Heart left ventricle (tissue), 16 donors: ENCODE results near the gene ODAD3. TPM values are rescaled to one million over a fixed set of nuclear protein-coding genes. Genes with fewer than 3 reads are reported as not detected.

ENCODE experiments used
- ATAC-seq, 4 donors: fragments of 200-7000 bp; cut with Tn5 transposase; one replicate each; pipeline ENCODE4 v1.9.1; 2020 to 2022; ENCODE audit warnings: moderate library complexity in 4 of 4, mild to moderate bottlenecking in 3 of 4, moderate number of reproducible peaks in 1 of 4
- DNase-seq, 5 donors: peaks; one replicate each; pipeline ENCODE4 v3.0.0-alpha.2; 2020
- H3K27ac ChIP-seq, 12 donors: fragments of 200-600 bp; sonication (generic) in 4 of 12; one replicate each; pipeline versions ENCODE4 v1.5.0 to v1.8.0; 2016 to 2022; ENCODE audit warnings: mild to moderate bottlenecking in 2 of 12
- H3K27me3 ChIP-seq, 9 donors: fragments of 200-600 bp; sonication (generic) in 2 of 9; one replicate each; pipeline versions ENCODE4 v1.5.1 to v1.8.0; 2016 to 2022; ENCODE audit warnings: mild to moderate bottlenecking in 3 of 9
- H3K36me3 ChIP-seq, 9 donors: fragments of 200-600 bp; sonication (generic) in 2 of 9; one replicate each; pipeline versions ENCODE4 v1.5.0 to v1.8.0; 2018 to 2022; ENCODE audit warnings: mild to moderate bottlenecking in 2 of 9
- H3K4me1 ChIP-seq, 12 donors: fragments of 200-600 bp; sonication (generic) in 4 of 12; one replicate each; pipeline versions ENCODE4 v1.5.0 to v1.8.0; 2016 to 2022; ENCODE audit warnings: mild to moderate bottlenecking in 3 of 12
- H3K4me3 ChIP-seq, 12 donors: fragments of 200-600 bp; sonication (generic) in 4 of 12; one replicate each; pipeline versions ENCODE4 v1.5.0 to v1.8.0; 2017 to 2022; ENCODE audit warnings: mild to moderate bottlenecking in 9 of 12, moderate library complexity in 4 of 12
- H3K9me3 ChIP-seq, 12 donors: fragments of 200-600 bp; sonication (generic) in 4 of 12; one replicate each; pipeline versions ENCODE4 v1.5.0 to v1.8.0; 2016 to 2022; ENCODE audit warnings: mild to moderate bottlenecking in 1 of 12
- CTCF ChIP-seq, 12 donors: fragments of 200-600 bp; sonication (generic) in 4 of 12; IDR thresholded peaks; one replicate each; pipeline versions ENCODE4 v1.5.0 to v1.8.0; 2018 to 2022; ENCODE audit warnings: antibody characterized with exemption in 12 of 12, mild to moderate bottlenecking in 5 of 12
- POLR2A ChIP-seq, 2 donors: fragments of 450-650 bp; IDR thresholded peaks; one replicate each; pipeline ENCODE4 v1.6.1; 2017; ENCODE audit warnings: antibody characterized with exemption in 2 of 2, mild to moderate bottlenecking in 2 of 2, moderate library complexity in 2 of 2
- WGBS, 4 donors: extraction: QIAGEN DNeasy Blood & Tissue Kit in 2 of 4; methylation state at CpG; one replicate each; pipeline versions ENCODE4 v1.1.5 to v1.1.7; 2013 to 2018; 5-methylcytosine and 5-hydroxymethylcytosine counted together
- intact Hi-C, 10 donors: fragments of 100-400 bp; cut with DNase I; formaldehyde crosslinking; loops; one replicate each; pipeline versions ENCODE4 v1.11.1 to v1.14.2; 2022
- polyA plus RNA-seq, 2 donors: library from polyadenylated mRNA; stranded (reverse); fragments of 200-250 nt; gene quantifications; one replicate each; pipeline ENCODE4 v1.2.3, GENCODE V29; 2013
- total RNA-seq, 9 donors: library from RNA; depleted of rRNA in 2 of 9; stranded (reverse); fragments of >200 nt in 2 of 9; fragmentation: NEBNext Ultra II Directional in 3 of 9; extraction: Animal tissue kit (Norgen Biotek cat#: 25700) in 3 of 9; gene quantifications; one replicate each; pipeline versions ENCODE4 v1.1.0 to v1.2.4, GENCODE V29; 2016 to 2023
- donor health status: ischemic (EF 13 %, LVEDD 7.1; RV severe dilation, severe dysfunction).
- donor health status: healthy with polysubstance abuse.
- donor health status: DM: no; HTN: yes; CAD: no.
- donor health status: DM: no; HTN: no; CAD: no.
- donor health status: ischemic (EF 25% LVEDD 6.9; RV normal size, moderate dysfunction).
- donor health status: ischemic (EF 25% LVEDD 5.7; RV mildly dilated, moderate dysfunction).
- donor health status: healthy.
- donor health status: DM: yes; HTN: yes; CAD: no.
- donor health status: ischemic (EF 35%, LVEDD 5.7; RV mildly dilated, moderate dysfunction).
- donor health status: nonischemic (EF 11% LVEDD 7.7; RV severe dilation, severe dysfunction).
- donor health status: DM: yes; HTN: yes; CAD: no.
- donor health status: PGD.
- donor health status: ischemic (EF 29% LVEDD 5.4; RV normal size, mild dysfunction).
- donor health status: nonischemic (EF 23%, LVEDD 6.1; RV moderate dilation, normal function).

ODAD3 gene
- total and polyA plus RNA-seq, 11 donors: 0.18 to 0.84 (median 0.32) TPM; not detected in 2

GRCh38 chr19:11481534-11482383, 46.8 kb upstream of the ODAD3 start:
- H3K36me3 ChIP-seq: peaks cover 0 to 15% (median 0%) of the 10 kb centered on the region in 9 donors
- H3K9me3 ChIP-seq: no peaks in the 10 kb centered on the region
- WGBS, 4 donors: 3 to 8% (median 5%) methylated on average over 37 to 50 of the region's 50 CpGs
- H3K27ac ChIP-seq: no peak overlapping the region
- intact Hi-C loops: loop anchor here in 8 of 10 donors (1.0 to 10.0 kb wide), 8 partner anchors 47 to 189 kb away; partner anchors contain the start of genes TSPAN16 (in 3 of the 8), EPOR (in 2 of the 8), ODAD3 (in 1 of the 8) and PRKCSH (in 1 of the 8)
- DNase-seq: peak; percentile 70 to 86 (median 74)
- ATAC-seq: peak; percentile 34 to 84 (median 79)
- H3K27me3 ChIP-seq: peaks cover 19 to 59% (median 39%) of the 10 kb centered on the region in 9 donors
- H3K4me3 ChIP-seq: peak overlapping the region in 11 of 12 donors; percentile 16 to 49 (median 41)
- TF ChIP-seq CTCF (IDR thresholded peaks at IDR 0.05): no peak
- no peak for TF ChIP-seq POLR2A (IDR thresholded peaks at IDR 0.05)
- H3K4me1 ChIP-seq: peaks cover 0 to 43% (median 22%) of the 10 kb centered on the region in 12 donors

DNA sequence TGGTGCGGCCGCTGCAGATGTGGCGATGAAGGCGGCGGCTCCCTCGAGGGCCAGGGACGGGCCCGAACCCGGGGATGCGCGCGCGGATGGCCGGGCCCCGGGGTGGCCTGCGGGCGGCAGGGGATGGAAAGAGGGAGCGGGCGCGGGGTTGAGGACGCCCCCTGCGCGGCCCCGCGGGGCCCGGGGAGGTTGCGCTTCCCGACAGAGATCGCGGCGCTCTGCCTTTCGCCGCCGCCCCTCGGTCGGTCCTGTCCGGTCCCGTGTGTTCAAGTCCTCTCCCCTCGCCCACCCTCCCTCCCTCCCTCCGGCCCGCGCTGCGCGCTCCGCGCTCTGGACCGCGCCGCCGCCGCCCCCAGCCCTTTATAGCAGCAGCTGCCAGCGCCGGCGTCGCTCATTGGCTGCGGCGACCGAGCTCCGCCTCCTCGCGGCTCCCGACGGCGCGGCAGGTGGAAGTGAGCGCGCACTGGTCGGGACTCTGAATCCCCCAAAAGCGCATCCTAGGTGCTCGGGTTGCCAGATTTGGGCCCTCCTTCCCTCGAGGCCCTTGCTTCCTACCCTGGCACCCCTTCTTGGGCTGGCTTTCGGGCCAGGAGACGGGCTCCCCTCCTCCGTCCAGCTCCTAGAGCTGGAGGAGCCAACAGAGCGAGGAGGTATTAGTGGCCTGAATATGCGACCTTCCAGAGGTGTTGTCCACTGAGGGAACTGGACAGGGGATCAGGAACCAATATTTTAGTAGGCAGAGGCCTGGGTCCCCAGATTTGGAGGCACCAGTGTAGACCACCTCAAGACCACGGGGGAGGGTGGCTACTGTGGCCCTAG, 46.0 kb upstream of the ODAD3 start, which contains the start of gene ELAVL3:
ELAVL3 (minus strand) TSS at position 332 of the 819 bp plus-strand sequence. CDS start 438 bp downstream, outside the sequence.
- DNase-seq (no peak), ATAC-seq (no peak)
- H3K4me1 ChIP-seq: peaks cover 0 to 43% (median 22%) of the 10 kb centered on the region in 12 donors
- H3K9me3 ChIP-seq: no peaks in the 10 kb centered on the region
- H3K4me3 ChIP-seq: peak within 1 kb of the TSS in 11 of 12 donors; percentile 2 to 44 (median 34)
- H3K36me3 ChIP-seq: peaks cover 0 to 12% (median 0%) of the 10 kb centered on the region in 9 donors
- 5 to 23% (median 10%) methylated on average over 18 to 77 of the region's 77 CpGs for WGBS, 4 donors
- H3K27ac ChIP-seq: no peak within 1 kb of the TSS
- intact Hi-C loops: loop anchor here in 8 of 10 donors (5.0 to 10.0 kb wide), 5 partner anchors 46 to 189 kb away; partner anchors contain the start of genes TSPAN16 (in 3 of the 8), EPOR (in 2 of the 8), ODAD3 (in 1 of the 8) and PRKCSH (in 1 of the 8)
- peaks cover 19 to 59% (median 39%) of the 10 kb centered on the region in 9 donors for H3K27me3 ChIP-seq
- TF ChIP-seq CTCF (IDR thresholded peaks at IDR 0.05): no peak
- no peak for TF ChIP-seq POLR2A (IDR thresholded peaks at IDR 0.05)

DNA sequence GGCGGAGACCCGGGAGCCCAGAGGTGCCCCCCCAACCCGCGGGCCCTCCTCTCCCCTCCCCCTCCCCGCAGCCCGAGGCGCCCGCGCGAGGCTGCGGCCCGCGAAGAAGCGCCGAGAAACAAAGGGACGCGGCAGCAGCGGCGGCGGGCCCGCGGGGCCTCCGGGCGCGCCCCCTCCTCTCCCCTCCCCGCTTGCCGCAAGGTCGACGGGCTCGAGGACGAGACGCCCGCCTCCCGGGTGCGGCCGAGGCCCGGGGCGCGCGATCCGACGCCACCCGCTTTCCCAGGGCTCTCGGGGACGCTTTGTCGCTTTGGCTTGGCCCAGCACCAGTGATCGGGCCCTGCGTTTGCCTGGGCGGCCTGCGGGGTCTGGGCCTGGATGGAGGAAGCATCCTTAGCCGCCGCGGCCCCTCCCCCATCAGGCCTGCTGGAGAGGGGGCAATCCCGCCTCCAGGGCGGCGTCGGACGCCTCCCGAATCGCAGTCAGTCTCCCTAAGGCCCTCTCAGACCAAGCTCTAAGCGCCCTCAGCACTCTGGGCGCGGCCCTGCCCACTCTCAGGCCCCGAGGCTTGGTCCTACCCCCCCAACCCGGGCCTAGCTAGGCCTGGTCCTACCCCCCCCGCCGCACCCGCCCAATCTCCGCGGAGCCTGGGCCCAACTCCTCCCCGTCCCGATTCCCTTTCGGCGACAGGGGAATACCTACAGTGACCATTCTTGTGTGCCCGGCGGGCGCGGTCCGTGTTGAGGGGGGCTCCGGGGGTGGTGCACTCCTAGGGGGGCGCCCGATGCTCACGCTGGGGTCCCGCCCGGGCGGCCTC, 45.2 kb upstream of the ODAD3 start:
- DNase-seq: no peak
- intact Hi-C loops: loop anchor here in 8 of 10 donors (5.0 to 10.0 kb wide), 5 partner anchors 45 to 188 kb away; partner anchors contain the start of genes TSPAN16 (in 3 of the 8), EPOR (in 2 of the 8), ODAD3 (in 1 of the 8) and PRKCSH (in 1 of the 8)
- TF ChIP-seq POLR2A (IDR thresholded peaks at IDR 0.05): no peak
- TF ChIP-seq CTCF (IDR thresholded peaks at IDR 0.05): no peak
- 6 to 18% (median 7%) methylated on average over 3 to 86 of the region's 86 CpGs for WGBS, 4 donors
- H3K4me3 ChIP-seq: peak overlapping the region in 10 of 12 donors; percentile 2 to 43 (median 34)
- H3K4me1 ChIP-seq: peaks cover 0 to 43% (median 22%) of the 10 kb centered on the region in 12 donors
- ATAC-seq: no peak
- peaks cover 0 to 8% (median 0%) of the 10 kb centered on the region in 9 donors for H3K36me3 ChIP-seq
- peaks cover 19 to 59% (median 39%) of the 10 kb centered on the region in 9 donors for H3K27me3 ChIP-seq
- no peak overlapping the region for H3K27ac ChIP-seq
- H3K9me3 ChIP-seq: no peaks in the 10 kb centered on the region
